Prostate gland (tissue), 2 donors: ENCODE measurements around the gene ZBTB4. TPM values are rescaled to one million over a fixed set of nuclear protein-coding genes. Genes with fewer than 3 reads are reported as not detected.
A peak's percentile ranks its signal among the peaks of the same experiment; 100 is the strongest.

Experiments used
- DNase-seq: peaks from one replicate; pipeline ENCODE4 v3.0.0-alpha.2; 2019; ENCODE audit warnings: low spot score
- H3K27ac ChIP-seq, 2 donors: fragments of 200-600 bp; sonication (generic); 2 replicates each; pipeline ENCODE4 v1.5.1; 2017 to 2019
- H3K27me3 ChIP-seq: fragments of 200-600 bp; sonication (generic); replicated peaks from 2 replicates; pipeline ENCODE4 v1.5.1; 2019; ENCODE audit not compliant: insufficient read depth
- H3K36me3 ChIP-seq, 2 donors: fragments of 200-600 bp; sonication (generic); 1 replicate in 1 of 2; 2 replicates in 1 of 2; pipeline versions ENCODE4 v1.5.1 to v1.8.1; 2017 to 2019
- H3K4me1 ChIP-seq: fragments of 200-600 bp; sonication (generic); replicated peaks from 2 replicates; pipeline ENCODE4 v1.5.1; 2019
- H3K4me3 ChIP-seq, 2 donors: fragments of 200-600 bp; sonication (generic); 2 replicates each; pipeline ENCODE4 v1.5.1; 2017 to 2019
- H3K9me3 ChIP-seq: fragments of 200-600 bp; sonication (generic); 2 replicates; pipeline ENCODE4 v1.5.1; 2017
- POLR2A ChIP-seq: fragments of 450-650 bp; IDR thresholded peaks from one replicate; pipeline ENCODE4 v1.6.1; 2016; ENCODE audit warnings: antibody characterized with exemption, mild to moderate bottlenecking
- POLR2AphosphoS5 ChIP-seq: sonication (generic); formaldehyde crosslinking; IDR thresholded peaks from one replicate; pipeline ENCODE4 v1.6.1; 2017; ENCODE audit warnings: antibody characterized with exemption
- WGBS: methylation state at CpG from one replicate; pipeline ENCODE4 v1.1.5; 2018; 5-methylcytosine and 5-hydroxymethylcytosine counted together
- intact Hi-C: fragments of 100-400 bp; cut with DNase I; formaldehyde crosslinking; loops from one replicate; pipeline ENCODE4 v1.14.2; 2022
- total RNA-seq, 2 donors: library from RNA; depleted of rRNA; stranded (reverse); fragments of >200 nt; gene quantifications; one replicate each; pipeline ENCODE4 v1.1.0, GENCODE V29; 2016
- TF ChIP-seq, protein P1 (sequence below), 4 experiments: fragments of 200-600 bp in 2 of 4; fragments of 450-650 bp in 2 of 4; sonication (generic) in 2 of 4; IDR thresholded peaks; 1 replicate in 3 of 4; 2 replicates in 1 of 4; pipeline ENCODE4 v1.5.1; 2016 to 2019; ENCODE audit warnings: antibody characterized with exemption in 4 of 4, mild to moderate bottlenecking in 2 of 4, moderate library complexity in 2 of 4

ZBTB4 gene
- total RNA-seq, 2 donors from 2014 or later: 60.5 to 69.4 TPM

DNA sequence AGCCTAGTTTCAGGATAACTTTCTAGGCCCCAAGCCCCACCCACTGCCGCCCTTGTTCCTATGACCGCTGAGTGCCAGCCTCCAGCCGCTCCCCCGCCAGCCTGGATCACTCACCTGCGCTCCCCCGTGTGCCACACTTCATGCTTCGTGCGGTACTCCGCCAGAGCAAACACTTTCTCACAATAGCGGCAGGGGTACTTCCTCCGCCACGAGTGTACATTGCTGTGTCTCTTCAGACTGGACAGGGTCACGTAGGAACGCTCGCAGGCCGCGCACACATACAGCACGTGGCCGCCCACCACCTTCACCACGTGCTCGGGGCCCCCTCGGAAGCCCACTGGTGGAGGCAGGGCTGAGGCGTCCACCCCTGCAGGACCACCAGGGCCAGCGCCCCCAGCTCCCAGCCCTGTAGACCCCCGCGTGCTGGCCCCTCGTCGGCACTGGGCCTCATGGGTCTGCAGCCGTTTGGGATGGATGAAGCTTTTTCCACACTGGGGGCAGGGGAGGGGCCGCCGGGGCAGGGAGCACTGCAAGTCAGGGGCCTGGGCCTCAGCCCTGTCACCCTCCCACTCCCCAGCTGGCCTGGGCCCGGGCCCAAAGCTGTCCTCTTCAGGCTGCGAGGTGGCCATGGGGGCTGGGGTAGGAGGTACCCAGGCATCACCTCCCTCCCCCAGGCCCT, 13.7 kb downstream of the ZBTB4 start:
- no peak for DNase-seq
- 89% methylated on average over 33 of the region's 33 CpGs for WGBS
- peaks cover 4 to 5% of the 10 kb centered on the region in 2 donors for H3K36me3 ChIP-seq
- no peaks in the 10 kb centered on the region for H3K4me1 ChIP-seq
- no peak overlapping the region for H3K4me3 ChIP-seq
- H3K27ac ChIP-seq: peak overlapping the region in 1 of 2 donors; percentile 15
- TF ChIP-seq POLR2AphosphoS5: no peak
- TF ChIP-seq POLR2A: no peak
- TF ChIP-seq, protein P1, sequence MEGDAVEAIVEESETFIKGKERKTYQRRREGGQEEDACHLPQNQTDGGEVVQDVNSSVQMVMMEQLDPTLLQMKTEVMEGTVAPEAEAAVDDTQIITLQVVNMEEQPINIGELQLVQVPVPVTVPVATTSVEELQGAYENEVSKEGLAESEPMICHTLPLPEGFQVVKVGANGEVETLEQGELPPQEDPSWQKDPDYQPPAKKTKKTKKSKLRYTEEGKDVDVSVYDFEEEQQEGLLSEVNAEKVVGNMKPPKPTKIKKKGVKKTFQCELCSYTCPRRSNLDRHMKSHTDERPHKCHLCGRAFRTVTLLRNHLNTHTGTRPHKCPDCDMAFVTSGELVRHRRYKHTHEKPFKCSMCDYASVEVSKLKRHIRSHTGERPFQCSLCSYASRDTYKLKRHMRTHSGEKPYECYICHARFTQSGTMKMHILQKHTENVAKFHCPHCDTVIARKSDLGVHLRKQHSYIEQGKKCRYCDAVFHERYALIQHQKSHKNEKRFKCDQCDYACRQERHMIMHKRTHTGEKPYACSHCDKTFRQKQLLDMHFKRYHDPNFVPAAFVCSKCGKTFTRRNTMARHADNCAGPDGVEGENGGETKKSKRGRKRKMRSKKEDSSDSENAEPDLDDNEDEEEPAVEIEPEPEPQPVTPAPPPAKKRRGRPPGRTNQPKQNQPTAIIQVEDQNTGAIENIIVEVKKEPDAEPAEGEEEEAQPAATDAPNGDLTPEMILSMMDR (IDR thresholded peaks at IDR 0.05): no peak
- intact Hi-C loops: no loop called here
- no peaks in the 10 kb centered on the region for H3K27me3 ChIP-seq
- no peaks in the 10 kb centered on the region for H3K9me3 ChIP-seq

DNA sequence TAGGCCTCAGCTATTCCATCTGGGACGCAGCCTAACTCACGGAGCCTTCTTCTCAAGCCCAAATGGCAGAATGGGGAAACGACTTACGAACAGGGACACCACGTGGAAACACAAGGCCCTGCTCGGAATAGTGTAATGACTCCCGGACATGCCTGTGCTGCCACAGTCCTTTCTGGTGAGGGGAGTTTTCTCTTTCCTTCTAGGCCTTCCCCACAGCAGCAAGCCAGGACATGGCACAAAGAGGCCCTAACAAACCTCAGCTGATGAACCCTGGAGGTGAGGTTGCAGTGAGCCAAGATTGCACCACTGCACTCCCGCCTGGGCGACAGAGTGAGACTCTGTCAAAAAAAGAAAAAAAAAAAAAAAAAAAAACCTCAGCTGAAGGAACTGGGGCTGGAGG, 15.3 kb downstream of the ZBTB4 start:
- no peak for TF ChIP-seq POLR2A
- TF ChIP-seq POLR2AphosphoS5: no peak
- TF ChIP-seq, protein P1 (IDR thresholded peaks at IDR 0.05): no peak
- H3K4me3 ChIP-seq: no peak overlapping the region
- H3K27ac ChIP-seq: no peak overlapping the region
- no peak for DNase-seq
- H3K9me3 ChIP-seq: no peaks in the 10 kb centered on the region
- no peaks in the 10 kb centered on the region for H3K4me1 ChIP-seq
- intact Hi-C loops: no loop called here
- 64% methylated on average over 9 of the region's 9 CpGs for WGBS
- no peaks in the 10 kb centered on the region for H3K27me3 ChIP-seq
- peaks cover 4 to 5% of the 10 kb centered on the region in 2 donors for H3K36me3 ChIP-seq

DNA sequence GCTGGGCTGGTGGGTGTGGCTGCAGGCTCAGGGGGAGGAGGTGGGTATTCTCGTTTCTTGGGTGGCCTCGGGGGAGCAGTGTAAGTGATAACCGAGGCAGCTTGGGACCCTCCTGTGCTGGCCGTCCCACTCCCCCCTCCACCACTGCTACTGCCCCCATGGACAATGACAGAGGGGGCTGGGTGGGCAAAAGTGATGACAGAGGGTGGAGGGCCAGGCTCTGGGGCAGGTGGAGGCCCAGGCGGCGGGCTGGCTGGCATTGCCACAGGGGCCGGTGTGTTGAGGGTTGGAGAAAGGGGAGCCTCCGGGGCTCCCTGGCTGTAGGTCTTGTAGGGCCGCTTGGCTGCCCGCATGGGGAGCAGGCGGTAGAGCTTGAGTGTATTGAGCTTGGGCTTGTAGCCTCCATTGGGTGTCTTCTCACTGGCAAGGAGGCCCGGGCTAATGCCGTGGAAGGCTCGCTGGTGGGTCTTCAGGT, 16.0 kb downstream of the ZBTB4 start:
- 85% methylated on average over 14 of the region's 14 CpGs for WGBS
- H3K36me3 ChIP-seq: peaks cover 4 to 5% of the 10 kb centered on the region in 2 donors
- H3K27ac ChIP-seq: no peak overlapping the region

DNA sequence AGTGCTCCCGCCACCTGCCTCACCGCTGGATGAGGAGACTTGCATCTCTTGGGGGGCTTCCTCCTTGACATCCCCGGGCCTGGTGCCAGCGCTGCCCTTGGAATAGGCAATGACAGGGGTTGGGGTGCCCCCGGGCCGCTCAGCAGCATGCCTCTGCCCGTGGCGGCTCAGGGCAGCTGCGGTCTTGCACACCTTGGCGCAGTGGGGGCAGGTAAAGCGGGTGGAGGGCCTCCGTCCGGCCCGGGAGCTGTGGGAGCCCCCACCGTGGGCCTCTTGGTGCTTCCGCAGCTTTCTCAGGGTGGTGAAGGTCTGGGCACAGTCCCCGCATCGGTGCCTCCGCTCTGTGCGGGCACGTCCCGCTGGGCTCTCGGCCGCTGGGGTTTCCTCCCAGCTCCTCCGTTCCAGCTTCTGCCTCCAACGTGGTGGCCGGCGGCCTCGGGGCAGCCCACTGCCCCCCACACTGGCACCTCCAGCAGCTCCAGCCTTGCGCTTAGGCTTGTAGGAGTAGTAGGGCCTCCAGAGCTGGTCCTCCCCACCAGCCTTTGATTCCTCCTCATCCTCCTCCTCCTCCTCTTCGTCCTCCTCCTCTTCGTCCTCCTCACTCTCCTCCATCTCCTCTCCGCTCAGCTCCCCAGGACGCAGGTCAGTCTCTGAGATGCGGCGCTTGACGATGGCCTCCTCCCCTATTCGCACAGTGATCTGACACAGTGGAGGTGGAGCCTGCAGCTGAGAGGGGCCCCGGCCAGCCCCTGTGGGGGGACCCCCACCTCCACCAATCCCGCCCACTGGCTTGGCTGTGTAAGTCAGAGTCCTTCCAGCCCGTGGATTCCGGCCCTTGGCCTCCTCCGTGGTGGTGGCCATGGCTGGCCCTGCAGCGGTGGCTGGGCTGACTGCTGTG, 16.7 kb downstream of the ZBTB4 start:
- TF ChIP-seq POLR2AphosphoS5 (no peak), POLR2A (no peak)
- TF ChIP-seq, protein P1 (IDR thresholded peaks at IDR 0.05): no peak
- Histone ChIP-seq H3K4me1 (no peaks in the 10 kb centered on the region), H3K4me3 (no peak overlapping the region), H3K9me3 (no peaks in the 10 kb centered on the region), H3K36me3 (peaks cover 4 to 5% of the 10 kb centered on the region in 2 donors), H3K27ac (no peak overlapping the region), H3K27me3 (no peaks in the 10 kb centered on the region)
- intact Hi-C loops: no loop called here
- no peak for DNase-seq
- WGBS: 87% methylated on average over 43 of the region's 44 CpGs

More for the DNA sequence above, 16.0 kb downstream of the ZBTB4 start:
- Histone ChIP-seq H3K4me1 (no peaks in the 10 kb centered on the region), H3K9me3 (no peaks in the 10 kb centered on the region), H3K27me3 (no peaks in the 10 kb centered on the region), H3K4me3 (no peak overlapping the region)
- intact Hi-C loops: no loop called here
- TF ChIP-seq, protein P1 (IDR thresholded peaks at IDR 0.05): no peak
- TF ChIP-seq POLR2AphosphoS5 (no peak), POLR2A (no peak)
- DNase-seq: no peak
